Activated CD8-positive, alpha-beta T cell treated with anti-CD3 and anti-CD28 coated beads for 36 hours (primary cell): ENCODE results near the gene NAP1L4. TPM values are rescaled to one million over a fixed set of nuclear protein-coding genes. Genes with fewer than 3 reads are reported as not detected.

Source experiments
- ATAC-seq: fragments of 200-7000 bp; cut with Tn5 transposase; one replicate; pipeline ENCODE4 v1.10.0; 2021; ENCODE audit warnings: mild to moderate bottlenecking, moderate library complexity
- CTCF ChIA-PET: fragments of 350-600 bp; sonication (Branson Sonifier 250); formaldehyde crosslinking; loops from one replicate; lab custom pipeline; 2021; ENCODE audit warnings: antibody characterized with exemption; lab: Charles Lee
- POLR2A ChIA-PET: fragments of 350-600 bp; sonication (Branson Sonifier 250); formaldehyde crosslinking; loops from one replicate; lab custom pipeline; 2021; ENCODE audit warnings: antibody characterized with exemption; lab: Charles Lee
- DNase-seq: peaks from one replicate; pipeline ENCODE4 v3.0.0-alpha.2; 2020
- H3K27ac Mint-ChIP-seq: one replicate; pipeline ENCODE4 v1.8.0; 2021; ENCODE audit warnings: mild to moderate bottlenecking, mixed read lengths
- H3K27me3 Mint-ChIP-seq: one replicate; pipeline ENCODE4 v1.8.0; 2021; ENCODE audit warnings: mixed read lengths
- H3K36me3 Mint-ChIP-seq: one replicate; pipeline ENCODE4 v1.8.0; 2021; ENCODE audit warnings: low read depth, mixed read lengths
- H3K4me1 Mint-ChIP-seq: one replicate; pipeline ENCODE4 v1.8.0; 2021; ENCODE audit warnings: low read depth, mixed read lengths
- H3K4me3 Mint-ChIP-seq: one replicate; pipeline ENCODE4 v1.8.0; 2021; ENCODE audit warnings: mild to moderate bottlenecking, moderate library complexity, mixed read lengths
- H3K9me3 Mint-ChIP-seq: one replicate; pipeline ENCODE4 v1.8.0; 2021; ENCODE audit warnings: mixed read lengths
- intact Hi-C: fragments of 100-400 bp; cut with micrococcal nuclease; formaldehyde crosslinking; loops from one replicate; pipeline ENCODE4 v1.10.0; 2022
- total RNA-seq, 2 experiments: library from RNA; stranded (reverse); gene quantifications; one replicate each; pipeline ENCODE4 v1.2.3, GENCODE V29; 2021
- TF ChIP-seq, protein P1 (sequence below): fragments of 200-600 bp; IDR thresholded peaks from one replicate; pipeline ENCODE4 v1.8.0; 2022; ENCODE audit warnings: antibody characterized with exemption, mild to moderate bottlenecking

NAP1L4 gene
- total RNA-seq, 2 experiments from 2014 or later: 212 to 223 TPM

- Mint-ChIP-seq H3K36me3 (no peaks in the 10 kb centered on the region), H3K4me3 (no peak overlapping the region), H3K27ac (no peak overlapping the region), H3K4me1 (no peaks in the 10 kb centered on the region), H3K9me3 (peaks cover 2% of the 10 kb centered on the region), H3K27me3 (peaks cover 12% of the 10 kb centered on the region)
- ChIA-PET CTCF (no interaction called here), POLR2A (interaction anchor here (1.3 kb wide), 1 partner anchor 11 kb away, joined by 4 read pairs; no protein-coding TSS in a partner anchor)
- TF ChIP-seq, protein P1, sequence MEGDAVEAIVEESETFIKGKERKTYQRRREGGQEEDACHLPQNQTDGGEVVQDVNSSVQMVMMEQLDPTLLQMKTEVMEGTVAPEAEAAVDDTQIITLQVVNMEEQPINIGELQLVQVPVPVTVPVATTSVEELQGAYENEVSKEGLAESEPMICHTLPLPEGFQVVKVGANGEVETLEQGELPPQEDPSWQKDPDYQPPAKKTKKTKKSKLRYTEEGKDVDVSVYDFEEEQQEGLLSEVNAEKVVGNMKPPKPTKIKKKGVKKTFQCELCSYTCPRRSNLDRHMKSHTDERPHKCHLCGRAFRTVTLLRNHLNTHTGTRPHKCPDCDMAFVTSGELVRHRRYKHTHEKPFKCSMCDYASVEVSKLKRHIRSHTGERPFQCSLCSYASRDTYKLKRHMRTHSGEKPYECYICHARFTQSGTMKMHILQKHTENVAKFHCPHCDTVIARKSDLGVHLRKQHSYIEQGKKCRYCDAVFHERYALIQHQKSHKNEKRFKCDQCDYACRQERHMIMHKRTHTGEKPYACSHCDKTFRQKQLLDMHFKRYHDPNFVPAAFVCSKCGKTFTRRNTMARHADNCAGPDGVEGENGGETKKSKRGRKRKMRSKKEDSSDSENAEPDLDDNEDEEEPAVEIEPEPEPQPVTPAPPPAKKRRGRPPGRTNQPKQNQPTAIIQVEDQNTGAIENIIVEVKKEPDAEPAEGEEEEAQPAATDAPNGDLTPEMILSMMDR: no peak
- intact Hi-C loops: no loop called here
- no peak for DNase-seq
- ATAC-seq: no peak
Measured at GRCh38 chr11:2922655-2923054, 69.5 kb downstream of the NAP1L4 start.

GRCh38 chr11:2921742-2922493 lies 70.2 kb downstream of the NAP1L4 start:
- no peak for DNase-seq
- Mint-ChIP-seq H3K36me3 (no peaks in the 10 kb centered on the region), H3K4me1 (no peaks in the 10 kb centered on the region), H3K4me3 (no peak overlapping the region), H3K9me3 (peaks cover 2% of the 10 kb centered on the region), H3K27ac (no peak overlapping the region), H3K27me3 (peaks cover 7% of the 10 kb centered on the region)
- ChIA-PET CTCF (no interaction called here), POLR2A (interaction anchor here (0.9 to 1.3 kb wide), 2 partner anchors 8 to 12 kb away, joined by 3 to 4 read pairs; no protein-coding TSS in a partner anchor)
- ATAC-seq: no peak
- TF ChIP-seq, protein P1: no peak
- intact Hi-C loops: no loop called here

GRCh38 chr11:2921261-2921660 lies 70.9 kb downstream of the NAP1L4 start:
- H3K9me3 Mint-ChIP-seq: peaks cover under 1% of the 10 kb centered on the region
- H3K27me3 Mint-ChIP-seq: peaks cover under 1% of the 10 kb centered on the region
- TF ChIP-seq, protein P1: no peak
- CTCF ChIA-PET: no interaction called here
- H3K4me1 Mint-ChIP-seq: no peaks in the 10 kb centered on the region
- ATAC-seq (no peak), DNase-seq (no peak)
- POLR2A ChIA-PET: interaction anchor here (0.8 to 0.9 kb wide), 2 partner anchors 9 to 715 kb away, joined by 3 read pairs; no protein-coding TSS in a partner anchor
- no peak overlapping the region for H3K4me3 Mint-ChIP-seq
- intact Hi-C loops: no loop called here
- no peak overlapping the region for H3K27ac Mint-ChIP-seq
- H3K36me3 Mint-ChIP-seq: no peaks in the 10 kb centered on the region

DNA sequence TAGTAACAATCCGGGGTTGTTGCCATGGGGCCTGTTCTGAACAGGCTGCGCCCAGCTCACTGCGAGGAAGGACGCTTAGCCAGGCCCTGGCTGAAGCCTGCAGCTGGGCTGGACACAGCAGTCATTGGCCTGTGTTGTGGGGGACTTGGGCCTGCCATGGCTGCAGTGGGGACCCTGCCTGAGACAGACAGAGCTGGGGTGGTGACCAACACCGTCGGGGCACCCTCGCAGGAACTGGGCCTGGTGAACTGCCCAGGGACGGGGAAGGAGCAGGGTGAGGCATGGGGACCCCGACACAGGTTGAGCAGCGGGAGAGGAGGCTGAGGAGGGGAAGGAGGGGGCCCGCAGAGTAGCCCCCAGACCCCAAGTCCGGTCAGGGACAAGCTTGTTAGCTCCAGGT lies 71.8 kb downstream of the NAP1L4 start:
- no peaks in the 10 kb centered on the region for H3K4me1 Mint-ChIP-seq
- ChIA-PET POLR2A (interaction anchor here (0.8 kb wide), 1 partner anchor 714 kb away, joined by 3 read pairs; no protein-coding TSS in a partner anchor), CTCF (interaction anchor here (0.9 kb wide), 1 partner anchor 9 kb away, joined by 4 read pairs; the partner anchor contains the start of gene PHLDA2)
- H3K27ac Mint-ChIP-seq: no peak overlapping the region
- no peak overlapping the region for H3K4me3 Mint-ChIP-seq
- no peaks in the 10 kb centered on the region for H3K36me3 Mint-ChIP-seq
- H3K9me3 Mint-ChIP-seq: no peaks in the 10 kb centered on the region
- TF ChIP-seq, protein P1: no peak
- ATAC-seq (no peak), DNase-seq (no peak)
- intact Hi-C loops: no loop called here
- H3K27me3 Mint-ChIP-seq: no peaks in the 10 kb centered on the region

- no peaks in the 10 kb centered on the region for H3K36me3 Mint-ChIP-seq
- TF ChIP-seq, protein P1: no peak
- H3K4me1 Mint-ChIP-seq: no peaks in the 10 kb centered on the region
- CTCF ChIA-PET: interaction anchor here (0.9 kb wide), 1 partner anchor 10 kb away, joined by 4 read pairs; the partner anchor contains the start of gene PHLDA2
- POLR2A ChIA-PET: no interaction called here
- intact Hi-C loops: no loop called here
- no peak overlapping the region for H3K4me3 Mint-ChIP-seq
- no peak for DNase-seq
- H3K27ac Mint-ChIP-seq: no peak overlapping the region
- H3K27me3 Mint-ChIP-seq: no peaks in the 10 kb centered on the region
- H3K9me3 Mint-ChIP-seq: no peaks in the 10 kb centered on the region
- ATAC-seq: no peak
Measured at GRCh38 chr11:2919837-2920236, 72.3 kb downstream of the NAP1L4 start.
